Vagina (tissue), 2 donors: Measurements from ENCODE around the gene TGFB1I1.

Experiments
- POLR2A ChIP-seq, 2 donors: fragments of 450-650 bp; IDR thresholded peaks; one replicate each; pipeline ENCODE4 v1.6.1; 2017; ENCODE audit warnings: antibody characterized with exemption in 2 of 2, mild to moderate bottlenecking in 2 of 2, moderate library complexity in 2 of 2
- POLR2AphosphoS5 ChIP-seq, 2 donors: sonication (generic); formaldehyde crosslinking; IDR thresholded peaks; one replicate each; pipeline ENCODE4 v1.9.0; 2017; ENCODE audit warnings: antibody characterized with exemption in 2 of 2, mild to moderate bottlenecking in 2 of 2, low read depth in 1 of 2; ENCODE audit not compliant: insufficient read depth in 1 of 2
- TF ChIP-seq, protein P1 (sequence below), 3 experiments: fragments of 450-650 bp in 2 of 3; fragments of 200-600 bp in 1 of 3; sonication (generic) in 1 of 3; IDR thresholded peaks; one replicate each; pipeline ENCODE4 v1.5.1; 2017 to 2019; ENCODE audit warnings: antibody characterized with exemption in 3 of 3, mild to moderate bottlenecking in 2 of 3, moderate library complexity in 2 of 3

DNA sequence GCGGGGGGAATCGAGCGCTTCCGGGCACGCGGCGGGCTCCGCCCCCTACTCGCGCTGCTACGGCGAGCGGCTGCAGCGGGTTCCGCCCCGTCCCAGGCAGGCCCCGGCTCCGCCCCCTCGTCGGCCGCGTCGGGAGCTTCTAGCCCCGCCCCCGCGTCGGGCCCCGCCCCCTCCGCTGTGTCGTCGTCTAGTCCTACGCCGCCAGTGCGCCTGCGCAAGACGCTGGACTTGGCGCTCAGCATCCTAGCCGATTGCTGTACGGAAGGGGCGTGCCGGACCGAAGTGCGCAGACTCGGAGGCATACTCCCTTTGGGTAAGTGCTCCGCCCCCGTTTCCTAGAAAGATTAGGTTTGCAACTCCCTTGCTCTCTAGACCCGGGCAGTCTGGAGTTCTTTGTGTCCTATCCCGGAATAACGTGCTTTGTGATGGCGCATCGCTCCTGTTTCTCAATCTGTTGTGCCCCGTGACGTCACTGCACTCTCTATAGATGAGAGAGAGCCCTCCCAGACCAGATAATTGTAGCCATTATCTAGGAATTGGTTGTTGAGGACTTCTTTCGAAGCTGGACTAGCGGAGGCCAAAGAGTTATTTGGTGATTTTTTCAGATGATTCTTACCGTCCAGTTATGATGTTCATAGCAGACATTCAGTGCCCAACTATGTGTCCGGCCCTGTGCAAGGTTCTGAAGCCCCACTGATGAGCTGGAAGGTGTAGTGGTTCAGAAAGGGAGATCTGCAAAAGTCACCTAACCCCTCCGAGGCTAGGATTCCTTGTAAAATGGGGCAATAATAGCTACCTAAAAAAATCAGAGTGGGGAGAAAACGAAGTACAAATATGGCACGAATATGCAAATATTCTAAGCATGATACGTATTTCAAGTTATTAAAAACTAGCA lies 12.0 kb upstream of the TGFB1I1 start:
- TF ChIP-seq POLR2A (IDR thresholded peaks at IDR 0.05) (peak in 1 of 2 donors; percentile 22), POLR2AphosphoS5 (IDR thresholded peaks at IDR 0.05; ENCODE audit: insufficient read depth in 1 of 2, low read depth in 1 of 2) (peak in 1 of 2 donors; percentile 90)
- TF ChIP-seq, protein P1, sequence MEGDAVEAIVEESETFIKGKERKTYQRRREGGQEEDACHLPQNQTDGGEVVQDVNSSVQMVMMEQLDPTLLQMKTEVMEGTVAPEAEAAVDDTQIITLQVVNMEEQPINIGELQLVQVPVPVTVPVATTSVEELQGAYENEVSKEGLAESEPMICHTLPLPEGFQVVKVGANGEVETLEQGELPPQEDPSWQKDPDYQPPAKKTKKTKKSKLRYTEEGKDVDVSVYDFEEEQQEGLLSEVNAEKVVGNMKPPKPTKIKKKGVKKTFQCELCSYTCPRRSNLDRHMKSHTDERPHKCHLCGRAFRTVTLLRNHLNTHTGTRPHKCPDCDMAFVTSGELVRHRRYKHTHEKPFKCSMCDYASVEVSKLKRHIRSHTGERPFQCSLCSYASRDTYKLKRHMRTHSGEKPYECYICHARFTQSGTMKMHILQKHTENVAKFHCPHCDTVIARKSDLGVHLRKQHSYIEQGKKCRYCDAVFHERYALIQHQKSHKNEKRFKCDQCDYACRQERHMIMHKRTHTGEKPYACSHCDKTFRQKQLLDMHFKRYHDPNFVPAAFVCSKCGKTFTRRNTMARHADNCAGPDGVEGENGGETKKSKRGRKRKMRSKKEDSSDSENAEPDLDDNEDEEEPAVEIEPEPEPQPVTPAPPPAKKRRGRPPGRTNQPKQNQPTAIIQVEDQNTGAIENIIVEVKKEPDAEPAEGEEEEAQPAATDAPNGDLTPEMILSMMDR (IDR thresholded peaks at IDR 0.05): no peak
